Choroid plexus epithelial cell (primary cell): ENCODE measurements around the gene FKBP1A.

Experiments used
- DNase-seq: peaks from one replicate; pipeline ENCODE4 v3.0.0-alpha.2; 2010; ENCODE audit warnings: low read depth
- H3K4me3 ChIP-seq: 2 replicates; pipeline ENCODE4 v1.5.1; 2011; ENCODE audit warnings: low read depth, mild to moderate bottlenecking, control low read depth, low read length, moderate library complexity
- CTCF ChIP-seq: conservative IDR thresholded peaks from 2 replicates; pipeline ENCODE4 v1.5.1; 2011; ENCODE audit warnings: low read depth, mild to moderate bottlenecking, control low read depth, inconsistent platforms, low read length, moderate library complexity

FKBP1A gene

GRCh38 chr20:1386323-1386722 lies 6.5 kb downstream of the FKBP1A start:
- no peak for DNase-seq
- no peak overlapping the region for H3K4me3 ChIP-seq
- TF ChIP-seq CTCF: no peak

- TF ChIP-seq CTCF: no peak
Observed at GRCh38 chr20:1383623-1384404, 9.0 kb downstream of the FKBP1A start.

GRCh38 chr20:1382670-1383069 lies 10.2 kb downstream of the FKBP1A start:
- TF ChIP-seq CTCF: no peak
- H3K4me3 ChIP-seq: no peak overlapping the region
- no peak for DNase-seq

More at GRCh38 chr20:1383623-1384404, 9.0 kb downstream of the FKBP1A start:
- DNase-seq: no peak
- no peak overlapping the region for H3K4me3 ChIP-seq

- no peak for DNase-seq
- H3K4me3 ChIP-seq: no peak overlapping the region
- TF ChIP-seq CTCF: no peak
Observed at GRCh38 chr20:1381753-1382591, 10.9 kb downstream of the FKBP1A start.

- no peak for TF ChIP-seq CTCF
- DNase-seq: no peak
- no peak overlapping the region for H3K4me3 ChIP-seq
Observed at GRCh38 chr20:1378735-1379125, 14.1 kb downstream of the FKBP1A start.

GRCh38 chr20:1377984-1378734 lies 14.7 kb downstream of the FKBP1A start:
- DNase-seq: peak; percentile 50
- no peak overlapping the region for H3K4me3 ChIP-seq
- TF ChIP-seq CTCF: no peak
